Small intestine (tissue), 16 donors: Measurements from ENCODE around the gene GCC2. TPM values are rescaled to one million over a fixed set of nuclear protein-coding genes. Genes with fewer than 3 reads are reported as not detected.

Source experiments
- DNase-seq, 2 donors: peaks; one replicate each; pipeline versions ENCODE4 v3.0.0 to v3.0.0-alpha.2; 2013
- FAIRE-seq: peaks from 2 replicates; lab custom pipeline; 2012; peaks lifted over from hg19 to GRCh38; lab: Jason Lieb, UNC
- H3K27ac ChIP-seq, 3 donors: one replicate each; pipeline ENCODE4 v1.5.1; 2013; ENCODE audit warnings: low read length in 2 of 3, mild to moderate bottlenecking in 2 of 3, control low read depth in 1 of 3, inconsistent platforms in 1 of 3, low read depth in 1 of 3, moderate library complexity in 1 of 3
- H3K27me3 ChIP-seq, 3 donors: one replicate each; pipeline ENCODE4 v1.6.1; 2013; ENCODE audit warnings: low read length in 3 of 3, inconsistent platforms in 1 of 3; ENCODE audit not compliant: control insufficient read depth in 3 of 3, insufficient read depth in 3 of 3
- H3K36me3 ChIP-seq, 3 donors: one replicate each; pipeline ENCODE4 v1.6.1; 2013; ENCODE audit warnings: low read length in 3 of 3, inconsistent platforms in 1 of 3, low read depth in 1 of 3, mild to moderate bottlenecking in 1 of 3, moderate library complexity in 1 of 3; ENCODE audit not compliant: control insufficient read depth in 3 of 3, insufficient read depth in 2 of 3
- H3K4me1 ChIP-seq, 3 donors: one replicate each; pipeline ENCODE4 v1.6.1; 2013; ENCODE audit warnings: low read length in 2 of 3, inconsistent platforms in 1 of 3, low read depth in 1 of 3, mild to moderate bottlenecking in 1 of 3, moderate library complexity in 1 of 3; ENCODE audit not compliant: control insufficient read depth in 3 of 3, insufficient read depth in 2 of 3
- H3K4me3 ChIP-seq, 3 donors: one replicate each; pipeline ENCODE4 v1.5.1; 2013; ENCODE audit warnings: low read length in 3 of 3, control low read depth in 1 of 3, inconsistent platforms in 1 of 3, low read depth in 1 of 3, mild to moderate bottlenecking in 1 of 3, moderate library complexity in 1 of 3
- H3K9me3 ChIP-seq, 2 donors: one replicate each; pipeline ENCODE4 v1.6.1; 2013; ENCODE audit warnings: low read depth in 1 of 2, low read length in 1 of 2; ENCODE audit not compliant: control insufficient read depth in 2 of 2, insufficient read depth in 1 of 2
- WGBS, 3 donors: extraction: QIAGEN DNeasy Blood & Tissue Kit; methylation state at CpG; one replicate each; pipeline ENCODE4 v1.1.7; 2013; 5-methylcytosine and 5-hydroxymethylcytosine counted together
- long read RNA-seq, 10 donors: transcript quantifications; one replicate each; lab custom pipeline, GENCODE V29; 2026
- polyA plus RNA-seq, 4 donors: library from polyadenylated mRNA; stranded (reverse) in 3 of 4; unstranded in 1 of 4; fragments of 200-250 nt in 3 of 4; fragments of 120-200 nt in 1 of 4; gene quantifications; one replicate each; pipeline versions ENCODE4 v1.2.1 to v1.2.3, GENCODE V29; 2013
- donor health status: healthy with polysubstance abuse.
- donor health status: control.
- donor health status: control.
- donor health status: Bipolar disorder and iron deficiency.
- donor health status: healthy.

GCC2 gene
- 100 to 1,000 TPM in 1 of 4 donors, 10 to 100 TPM in 3; 14.0 to 110 (median 15.1) TPM for polyA plus RNA-seq
- long read RNA-seq, donor 1, result 0 reads
- long read RNA-seq, donor 2, partial matches to known transcripts, result 14 of 15 reads
- long read RNA-seq, donor 2, other reads (novel, unspliced or antisense), result 0 of 15 reads
- long read RNA-seq, donor 3, partial matches to known transcripts, result 6 of 10 reads
- long read RNA-seq, donor 3, other reads (novel, unspliced or antisense), result 0 of 10 reads
- long read RNA-seq, donor 4, result 0 reads
- long read RNA-seq, donor 5, partial matches to known transcripts, result 0 of 2 reads
- long read RNA-seq, donor 5, other reads (novel, unspliced or antisense), result 0 of 2 reads
- long read RNA-seq, donor 6, full-length matches to known transcripts, result 9 of 23 reads
- long read RNA-seq, donor 6, partial matches to known transcripts, result 14 of 23 reads
- long read RNA-seq, donor 6, other reads (novel, unspliced or antisense), result 0 of 23 reads
- long read RNA-seq, donor 7, result 0 reads
- long read RNA-seq, donor 8, result 0 reads
- long read RNA-seq, donor 9, partial matches to known transcripts, result 0 of 1 reads
- long read RNA-seq, donor 9, other reads (novel, unspliced or antisense), result 0 of 1 reads
- long read RNA-seq, donor 10, partial matches to known transcripts, result 17 of 24 reads
- long read RNA-seq, donor 10, other reads (novel, unspliced or antisense), result 0 of 24 reads

GRCh38 chr2:108448678-108449409 is at the start of gene GCC2:
Gene GCC2 (plus strand): TSS chr2:108449206. CDS start chr2:108449275, 69 bp downstream.
- peak within 1 kb of the TSS; percentile 82 to 98 (median 96) for H3K27ac ChIP-seq
- WGBS, 3 donors, result 0 to 1% (median 1%) methylated on average over 46 to 55 of the region's 55 CpGs

GRCh38 chr2:108399479-108399878 is 49.5 kb upstream of the GCC2 start:
- WGBS, 3 donors, result 92 to 98% (median 95%) methylated on average over 2 of the region's 2 CpGs

More at GRCh38 chr2:108448678-108449409, at the start of gene GCC2:
- no peaks in the 10 kb centered on the region for H3K27me3 ChIP-seq
- FAIRE-seq (no peak), DNase-seq (peak; percentile 95 to 99)
- peaks cover 0 to 7% (median 0%) of the 10 kb centered on the region in 3 donors for H3K4me1 ChIP-seq
- no peaks in the 10 kb centered on the region for H3K9me3 ChIP-seq
- H3K36me3 ChIP-seq, result peaks cover 2 to 13% (median 2%) of the 10 kb centered on the region in 3 donors
- peak within 1 kb of the TSS; percentile 66 to 89 (median 81) for H3K4me3 ChIP-seq

GRCh38 chr2:108401800-108402199 is 47.2 kb upstream of the GCC2 start:
- no peak for DNase-seq
- Histone ChIP-seq H3K4me3 (no peak overlapping the region), H3K27ac (no peak overlapping the region), H3K36me3 (no peaks in the 10 kb centered on the region), H3K4me1 (no peaks in the 10 kb centered on the region), H3K9me3 (peaks cover 0 to 45% of the 10 kb centered on the region in 2 donors), H3K27me3 (no peaks in the 10 kb centered on the region)
- WGBS, 3 donors, result 77 to 80% (median 79%) methylated on average over 3 of the region's 3 CpGs
- FAIRE-seq, result no peak

More at GRCh38 chr2:108399479-108399878, 49.5 kb upstream of the GCC2 start:
- H3K4me1 ChIP-seq, result no peaks in the 10 kb centered on the region
- no peak overlapping the region for H3K4me3 ChIP-seq
- H3K36me3 ChIP-seq, result no peaks in the 10 kb centered on the region
- H3K27ac ChIP-seq, result no peak overlapping the region
- FAIRE-seq, result no peak
- peaks cover 0 to 44% of the 10 kb centered on the region in 2 donors for H3K9me3 ChIP-seq
- no peak for DNase-seq
- no peaks in the 10 kb centered on the region for H3K27me3 ChIP-seq

GRCh38 chr2:108403494-108403893 is 45.5 kb upstream of the GCC2 start:
- no peaks in the 10 kb centered on the region for H3K27me3 ChIP-seq
- H3K27ac ChIP-seq, result no peak overlapping the region
- WGBS, 3 donors, result 48 to 82% (median 81%) methylated on average over 7 of the region's 7 CpGs
- no peaks in the 10 kb centered on the region for H3K36me3 ChIP-seq
- FAIRE-seq, result no peak
- H3K4me3 ChIP-seq, result no peak overlapping the region
- H3K4me1 ChIP-seq, result no peaks in the 10 kb centered on the region
- DNase-seq, result no peak
- H3K9me3 ChIP-seq, result peaks cover 0 to 38% of the 10 kb centered on the region in 2 donors

GRCh38 chr2:108404784-108405397 is 44.1 kb upstream of the GCC2 start:
- no peak for FAIRE-seq
- no peak overlapping the region for H3K4me3 ChIP-seq
- WGBS, 3 donors, result 58 to 70% (median 67%) methylated on average over 4 of the region's 4 CpGs

GRCh38 chr2:108407864-108408729 is 40.9 kb upstream of the GCC2 start:
- Histone ChIP-seq H3K27ac (no peak overlapping the region), H3K9me3 (peaks cover 0 to 6% of the 10 kb centered on the region in 2 donors), H3K4me3 (no peak overlapping the region), H3K4me1 (no peaks in the 10 kb centered on the region), H3K27me3 (no peaks in the 10 kb centered on the region), H3K36me3 (no peaks in the 10 kb centered on the region)
- no peak for FAIRE-seq
- 78 to 87% (median 83%) methylated on average over 6 of the region's 6 CpGs for WGBS, 3 donors
- no peak for DNase-seq

More at GRCh38 chr2:108404784-108405397, 44.1 kb upstream of the GCC2 start:
- Histone ChIP-seq H3K27ac (no peak overlapping the region), H3K4me1 (no peaks in the 10 kb centered on the region), H3K9me3 (peaks cover 0 to 24% of the 10 kb centered on the region in 2 donors), H3K36me3 (no peaks in the 10 kb centered on the region), H3K27me3 (no peaks in the 10 kb centered on the region)
- no peak for DNase-seq

GRCh38 chr2:108409768-108410167 is 39.2 kb upstream of the GCC2 start:
- Histone ChIP-seq H3K4me3 (no peak overlapping the region), H3K27ac (no peak overlapping the region), H3K36me3 (no peaks in the 10 kb centered on the region), H3K4me1 (no peaks in the 10 kb centered on the region), H3K27me3 (no peaks in the 10 kb centered on the region), H3K9me3 (peaks cover 0 to 5% of the 10 kb centered on the region in 2 donors)
- DNase-seq (no peak), FAIRE-seq (no peak)
- 73 to 90% (median 75%) methylated on average over 1 of the region's 1 CpG for WGBS, 3 donors
